Measurements from ENCODE around the gene PYM1.
"Not testable (repeated sequence)": the region's sequence is repeated elsewhere in the genome, so short reads cannot be mapped to it uniquely, and the experiment has no call there.

The PYM1 gene

DNA sequence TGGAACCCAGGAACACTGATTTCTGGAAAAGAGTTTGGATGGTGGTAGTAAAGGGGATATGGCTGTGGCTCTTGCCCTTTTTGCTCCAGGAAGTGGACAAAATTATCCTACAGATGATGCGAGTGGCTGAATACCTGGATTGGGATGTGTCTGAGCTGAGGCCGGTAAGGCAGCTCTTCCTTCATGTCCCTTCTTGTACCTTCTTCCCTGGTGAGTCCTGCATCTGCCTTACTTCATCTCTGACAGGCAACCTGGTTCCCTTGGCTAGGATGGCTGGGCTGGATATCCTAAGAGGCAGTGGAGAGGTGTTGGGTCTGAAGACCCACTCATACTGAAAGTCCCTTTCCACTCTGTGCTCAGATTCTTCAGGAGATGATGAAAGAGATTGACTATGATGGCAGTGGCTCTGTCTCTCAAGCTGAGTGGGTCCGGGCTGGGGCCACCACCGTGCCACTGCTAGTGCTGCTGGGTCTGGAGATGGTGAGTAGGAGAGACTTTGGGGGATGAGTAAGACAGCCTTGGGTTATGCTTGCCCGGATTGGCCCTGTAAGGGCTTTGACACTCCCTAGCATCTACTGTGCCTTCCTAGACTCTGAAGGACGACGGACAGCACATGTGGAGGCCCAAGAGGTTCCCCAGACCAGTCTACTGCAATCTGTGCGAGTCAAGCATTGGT lies 11.3 kb upstream of the PYM1 start:
- DNase-seq, result no peak

DNA sequence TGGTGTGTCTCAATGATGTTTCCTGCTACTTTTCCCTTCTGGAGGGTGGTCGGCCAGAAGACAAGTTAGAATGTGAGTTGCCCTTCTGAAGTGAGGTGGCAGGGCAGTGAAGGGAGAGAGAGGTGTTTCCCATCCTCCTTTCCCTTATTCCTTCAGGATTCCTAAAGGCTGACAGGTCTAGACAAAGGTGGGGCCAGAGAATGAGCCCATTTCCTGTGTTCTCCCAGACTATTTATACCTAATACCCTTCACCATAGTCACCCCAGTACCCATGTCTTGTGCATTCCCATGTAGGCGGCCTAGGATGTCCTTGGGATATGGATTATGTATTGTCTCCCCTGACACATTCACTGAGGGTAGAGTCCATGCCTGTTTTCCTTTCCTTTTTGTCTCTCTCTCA lies 10.3 kb upstream of the PYM1 start:
- no peak for DNase-seq

DNA sequence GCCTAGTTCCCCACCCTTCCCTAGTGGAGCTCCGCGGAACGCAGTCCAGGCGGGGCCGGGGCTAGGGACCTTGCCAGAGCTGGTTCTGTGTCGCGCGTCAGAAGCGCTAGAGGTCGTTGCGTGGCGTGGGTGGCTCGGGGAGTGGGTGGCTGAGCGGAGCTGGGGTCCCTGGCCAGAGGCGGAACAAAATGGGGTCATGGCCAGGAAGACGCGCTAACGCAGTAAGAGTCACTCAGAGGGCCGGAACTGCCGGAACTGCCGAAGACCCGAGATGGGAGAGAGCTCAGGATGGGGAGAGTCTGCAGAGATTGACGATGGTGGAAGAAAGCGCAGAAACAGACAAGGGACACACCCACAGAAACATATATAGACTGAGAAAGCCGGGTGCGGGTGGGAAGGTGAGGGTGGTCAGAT lies 8.1 kb upstream of the PYM1 start:
- no peak for DNase-seq

DNA sequence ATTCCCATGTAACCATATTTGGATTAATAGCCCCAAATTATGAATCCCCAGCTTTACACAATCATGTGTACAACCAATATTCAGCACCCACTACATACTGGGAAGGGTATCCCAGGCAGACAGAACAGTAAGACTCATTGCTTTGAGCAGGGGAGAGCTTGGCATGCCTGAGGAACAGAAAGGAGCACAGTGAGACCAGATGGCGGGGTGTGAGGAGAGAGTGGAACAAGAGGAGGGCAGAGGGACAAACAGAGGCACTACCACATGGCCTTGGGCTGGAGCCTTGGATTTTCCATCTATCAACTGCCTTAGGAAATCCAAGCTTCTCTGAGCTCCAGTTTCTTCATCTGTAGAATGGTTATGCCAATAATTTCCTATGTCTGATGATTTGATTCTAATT lies 7.1 kb upstream of the PYM1 start:
- DNase-seq, result no peak

DNA sequence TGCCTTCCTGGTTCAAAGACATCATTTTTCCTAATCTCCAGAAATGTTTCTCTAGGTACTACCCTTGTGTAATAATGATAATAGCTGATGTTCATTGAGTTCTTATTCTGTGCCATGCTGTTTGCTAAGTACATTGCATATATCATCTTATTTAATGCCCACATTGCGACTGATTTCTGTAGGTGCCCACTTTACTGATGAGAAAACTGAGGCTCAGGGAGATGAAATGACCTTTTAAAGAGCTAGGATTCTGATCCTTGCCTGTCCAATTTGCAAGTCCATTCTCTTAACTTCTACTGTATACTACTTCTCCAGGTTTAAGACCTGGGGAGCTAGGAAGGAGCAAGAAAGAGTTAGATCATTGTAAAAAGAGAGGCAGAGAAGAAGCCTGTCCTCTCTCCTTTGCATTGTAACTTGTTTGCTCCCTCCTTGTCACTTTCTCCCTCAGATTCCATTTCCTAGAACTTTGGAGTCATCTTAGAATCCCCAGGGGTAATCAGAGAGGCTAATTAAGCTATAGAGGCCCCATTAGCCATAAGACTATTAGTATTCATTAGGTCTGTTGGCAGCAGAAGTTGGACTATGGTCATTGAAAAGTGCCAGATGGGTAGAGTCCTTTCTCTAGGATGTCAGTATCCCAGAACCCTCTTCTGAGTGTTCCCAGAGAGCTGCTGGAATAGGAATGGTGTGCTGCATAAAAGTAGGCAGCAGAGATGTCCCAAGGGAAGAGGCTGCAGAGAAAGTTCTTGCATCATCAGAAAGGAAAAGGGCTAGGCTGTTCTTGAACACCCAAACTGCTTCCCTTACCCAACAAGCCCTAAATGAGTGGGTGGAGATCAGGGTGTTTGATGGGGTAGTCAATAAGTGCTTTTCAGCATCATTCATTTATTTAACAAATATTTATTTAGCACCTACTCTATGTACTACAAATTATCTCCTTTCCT lies 6.4 kb upstream of the PYM1 start:
- DNase-seq, result no peak

DNA sequence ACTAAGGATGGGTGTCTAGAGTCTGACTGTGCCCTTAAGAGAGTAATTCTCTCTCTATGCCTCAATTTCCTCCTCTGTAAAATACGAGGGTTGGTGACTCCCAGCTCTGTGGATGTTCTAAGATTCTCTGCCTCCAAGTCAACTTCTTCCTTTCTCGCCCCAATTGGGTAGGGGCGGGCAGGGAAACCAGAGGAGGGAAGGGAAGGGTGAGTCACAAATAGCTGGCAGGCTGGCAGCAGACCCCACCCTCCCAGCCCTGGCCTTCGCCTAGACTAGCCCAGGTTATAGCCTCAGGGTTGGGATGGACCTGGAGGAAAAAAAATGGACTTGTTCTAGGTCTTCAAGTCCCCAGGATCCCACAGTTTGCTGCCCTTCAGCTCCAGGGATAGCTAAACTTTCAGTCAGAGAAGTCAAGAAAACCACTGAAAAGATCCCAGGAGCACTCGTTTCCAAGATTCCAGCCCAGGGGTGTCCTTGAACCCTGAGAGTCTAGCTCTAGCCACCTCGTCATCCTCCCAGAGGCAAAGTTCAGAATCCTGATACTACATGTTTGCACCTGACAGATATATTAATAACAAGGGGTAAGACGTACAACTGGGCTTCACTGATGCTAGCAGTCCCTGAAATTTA lies 5.6 kb upstream of the PYM1 start:
- DNase-seq, result no peak

DNA sequence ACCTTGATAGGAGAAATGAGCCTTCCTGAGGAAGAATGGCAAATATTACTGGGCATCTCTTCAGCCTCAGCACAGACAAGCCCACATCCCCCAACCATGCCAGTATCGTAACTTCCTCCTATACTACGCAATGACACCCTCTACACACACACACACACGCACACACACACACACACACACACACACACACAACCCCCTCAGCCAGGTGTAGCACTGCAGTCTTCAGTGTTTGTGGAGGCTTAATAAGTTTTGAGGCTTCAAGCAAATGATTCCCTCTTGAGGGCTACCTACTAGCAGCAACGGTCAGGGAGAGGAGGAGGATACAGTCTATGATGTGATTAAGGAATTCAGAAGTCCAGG lies 4.8 kb upstream of the PYM1 start:
- peak; percentile 55 for DNase-seq

DNA sequence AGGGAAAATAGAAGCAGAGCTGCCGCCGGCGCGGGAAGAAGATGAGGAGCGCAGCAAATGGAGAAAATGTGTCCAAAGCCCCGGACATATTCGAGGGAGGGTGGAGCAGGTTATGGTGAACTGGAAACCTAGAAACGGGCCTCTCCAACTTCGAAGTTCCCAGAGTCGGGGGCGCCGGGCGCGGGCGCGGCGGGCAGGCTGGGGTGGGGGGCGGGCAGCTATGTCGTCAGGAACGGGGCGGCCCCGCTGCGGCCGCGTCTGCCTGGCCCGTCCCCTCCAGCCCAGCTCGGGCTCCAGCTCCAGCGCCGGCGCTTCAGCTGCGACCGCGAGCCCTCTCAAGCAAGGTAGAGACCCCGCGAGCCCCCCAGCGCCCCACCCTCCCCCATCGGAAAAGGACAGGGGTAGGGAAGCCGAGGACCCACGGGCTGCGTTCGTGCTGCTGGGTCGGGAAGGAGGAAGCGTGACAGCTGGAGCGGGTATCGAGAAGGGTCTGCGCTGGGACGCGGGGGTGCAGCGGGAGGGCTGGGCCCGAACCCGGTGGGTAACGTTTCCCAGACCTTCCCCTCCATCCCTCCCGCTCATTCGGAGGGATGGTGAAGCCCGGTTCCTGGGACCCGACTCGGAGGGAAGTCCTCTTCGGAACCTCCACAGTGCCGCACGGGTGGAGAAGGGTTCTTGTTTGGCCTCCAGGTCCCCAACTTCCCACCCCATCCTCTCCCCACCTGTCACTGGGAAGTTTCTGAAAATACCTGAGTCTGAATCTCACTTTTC lies 4.3 kb upstream of the PYM1 start:
- DNase-seq, result peak; percentile 54

DNA sequence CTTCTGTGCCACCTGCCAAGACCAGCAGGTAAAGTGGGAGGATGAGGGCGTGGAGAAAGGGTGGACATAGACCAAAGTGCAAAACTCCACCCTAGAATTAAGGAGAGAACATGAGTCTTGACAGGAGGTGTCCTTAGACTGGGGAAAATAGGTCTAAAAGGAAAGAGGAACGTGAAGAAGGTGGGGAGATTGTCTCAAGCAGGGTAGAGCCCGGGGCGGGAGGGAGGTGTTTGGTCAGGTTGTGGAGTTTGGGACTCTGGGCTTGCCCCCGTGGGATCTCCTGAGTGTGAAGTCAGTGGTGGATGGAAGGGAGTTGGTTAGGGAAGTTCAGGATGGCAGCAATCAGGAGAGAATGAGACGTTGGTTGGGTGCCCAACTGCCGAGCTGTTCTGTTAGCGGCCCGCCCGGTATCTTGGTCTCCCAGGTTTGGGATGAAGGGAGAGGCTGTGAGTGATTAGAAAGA lies 3.7 kb upstream of the PYM1 start:
- DNase-seq, result no peak

DNA sequence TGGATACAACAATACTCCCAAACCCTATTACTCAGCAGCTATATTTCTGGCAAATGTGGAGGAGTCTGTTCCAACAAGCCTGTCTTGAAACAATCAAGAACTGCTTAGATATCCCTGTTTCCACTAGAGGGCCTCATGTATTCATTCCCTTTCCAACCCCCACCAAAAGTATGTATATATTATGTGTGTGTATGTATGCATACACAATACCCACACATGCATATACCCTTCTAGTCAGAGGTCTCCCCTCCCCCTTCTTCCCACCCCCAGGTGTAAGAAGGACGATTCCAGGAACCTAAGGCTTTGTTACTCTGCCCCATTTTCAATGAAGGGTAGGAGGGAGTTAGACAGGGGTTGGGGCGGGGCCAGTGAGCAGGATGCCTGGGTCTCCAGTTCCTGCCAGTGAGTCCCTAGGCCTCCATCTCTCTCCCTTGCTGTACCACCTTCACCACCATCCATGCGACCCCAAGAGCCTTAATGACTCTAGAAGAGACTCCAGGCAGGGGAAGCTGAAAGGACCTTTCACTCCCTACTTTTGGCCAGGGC lies 3.1 kb upstream of the PYM1 start, which contains the start of gene DGKA:
DGKA (plus strand) TSS at position 392 of the 546 bp plus-strand sequence. CDS start 5,342 bp downstream, outside the sequence.
- peak; percentile 80 for DNase-seq

DNA sequence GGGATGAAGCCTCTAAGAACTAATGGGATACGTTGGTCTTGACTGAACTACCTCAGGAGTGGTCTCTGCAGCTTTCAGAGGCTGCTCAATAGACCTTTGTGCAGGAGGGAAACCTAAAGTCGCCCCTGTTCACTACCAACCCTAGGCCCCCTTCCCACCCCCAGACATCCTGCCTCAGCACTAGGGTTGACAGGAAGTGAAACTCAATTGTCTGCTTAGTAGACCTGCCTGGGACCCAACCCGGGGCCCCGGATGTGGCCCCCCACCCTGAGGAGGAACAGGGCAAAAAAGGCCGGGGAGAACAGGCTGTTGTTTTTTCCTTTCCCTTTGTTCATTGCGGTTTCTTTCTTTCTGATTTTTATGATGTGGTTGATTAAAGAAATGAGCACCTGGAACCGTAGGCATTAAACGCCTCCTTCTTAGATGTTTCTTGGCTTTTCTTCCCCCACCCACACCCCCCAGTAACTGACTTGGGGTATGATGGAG lies 1.7 kb upstream of the PYM1 start:
- DNase-seq, result no peak

DNA sequence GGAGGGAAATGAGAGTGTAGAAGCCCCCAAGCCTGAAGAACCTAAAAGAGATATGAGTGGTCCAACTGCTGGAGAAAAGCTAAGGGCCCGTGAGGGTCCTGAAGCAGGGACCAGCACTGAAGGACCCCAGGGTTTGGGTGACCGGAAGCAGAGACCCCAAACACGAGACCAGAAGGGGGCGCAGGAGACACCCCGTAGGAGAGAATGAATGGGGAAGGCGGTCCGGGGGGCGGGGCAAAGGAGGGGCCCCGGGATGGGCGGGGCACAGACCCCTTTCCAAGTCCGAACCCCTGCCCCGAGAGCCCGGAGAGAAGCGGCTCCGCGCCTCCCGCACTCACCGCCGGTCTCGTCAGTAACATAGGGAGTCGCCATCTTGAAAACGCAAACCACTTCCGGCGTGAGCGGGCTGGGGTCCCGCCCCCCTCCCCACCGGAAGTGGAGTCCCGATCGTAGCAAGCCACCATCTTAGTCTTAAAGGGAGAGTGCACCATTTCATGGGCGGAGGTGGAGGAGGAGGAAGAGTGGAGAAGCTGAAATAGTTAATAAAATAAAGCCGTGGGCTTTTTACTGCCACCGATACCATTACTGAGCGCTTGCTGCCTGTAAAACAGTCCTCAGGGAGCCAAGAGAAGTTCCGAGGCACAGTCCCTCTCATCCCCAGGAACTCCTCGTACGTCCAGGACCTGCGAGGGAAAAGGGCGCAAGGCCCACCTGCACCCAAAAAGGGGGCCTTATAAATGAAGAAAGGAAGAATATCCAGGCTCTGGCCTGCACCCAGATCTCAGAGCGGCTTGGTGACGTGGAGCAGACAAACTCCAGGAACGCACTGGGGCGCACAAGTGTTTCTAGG lies 731 bp downstream of the PYM1 start:
- DNase-seq, result peak; percentile 95

DNA sequence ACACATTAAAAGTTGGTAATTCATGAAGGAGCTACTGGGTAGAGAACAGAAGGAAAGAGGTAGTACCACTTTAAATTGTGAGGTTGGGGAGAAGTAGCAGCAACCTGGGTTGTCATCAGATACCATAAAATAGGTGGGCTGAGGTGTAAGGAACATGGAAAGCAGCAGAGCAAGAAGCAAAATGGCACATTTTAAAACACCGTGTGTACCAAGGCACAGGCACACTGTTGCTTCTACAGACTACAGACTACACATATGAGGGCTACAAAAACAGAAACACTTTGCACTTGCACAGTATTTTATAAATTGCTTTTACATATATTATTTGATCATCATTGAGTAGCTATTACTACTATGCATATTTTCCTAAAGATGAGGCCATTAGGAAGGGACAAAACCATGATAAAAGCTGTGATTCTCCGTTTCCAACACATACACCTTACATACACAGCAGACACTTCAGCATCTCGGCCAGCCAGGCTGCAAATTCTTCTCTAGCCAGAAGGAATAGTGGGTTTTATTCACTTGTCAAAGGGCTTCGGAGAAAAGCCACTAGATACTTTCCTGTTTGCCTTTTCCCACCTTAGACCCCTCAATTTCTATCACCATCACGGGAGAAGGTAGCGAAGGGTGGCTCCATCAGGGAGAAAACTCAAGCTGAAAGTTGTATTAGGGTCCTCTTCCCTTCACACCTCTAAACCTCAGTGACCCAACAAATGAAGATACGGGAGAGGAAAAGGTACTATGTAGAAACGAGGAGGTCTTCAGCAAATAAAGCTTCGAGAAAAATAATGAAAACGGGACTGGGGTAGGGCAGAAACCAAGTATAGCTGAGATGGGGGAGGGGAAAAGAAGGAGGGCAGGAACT lies 1.6 kb downstream of the PYM1 start:
- peak; percentile 71 for DNase-seq

DNA sequence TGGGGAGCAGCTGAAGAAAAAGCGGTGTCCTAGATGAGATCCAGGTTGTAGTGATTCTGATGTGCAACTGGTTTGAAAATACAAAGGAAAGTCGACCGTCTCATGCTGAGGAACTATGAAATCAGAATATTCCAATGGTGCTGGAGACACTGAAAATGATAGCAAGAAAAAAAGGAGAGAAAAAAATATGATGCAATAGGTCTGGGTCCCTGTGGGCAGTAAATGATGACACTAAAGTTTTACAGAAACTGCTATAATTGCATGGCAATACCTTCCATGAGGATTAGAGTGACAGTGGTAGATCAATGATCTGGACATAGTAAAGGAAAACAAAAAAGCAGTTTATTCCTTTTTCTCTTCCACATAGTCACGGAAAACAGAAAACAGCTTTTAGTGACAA lies 2.3 kb downstream of the PYM1 start:
- DNase-seq, result no peak

DNA sequence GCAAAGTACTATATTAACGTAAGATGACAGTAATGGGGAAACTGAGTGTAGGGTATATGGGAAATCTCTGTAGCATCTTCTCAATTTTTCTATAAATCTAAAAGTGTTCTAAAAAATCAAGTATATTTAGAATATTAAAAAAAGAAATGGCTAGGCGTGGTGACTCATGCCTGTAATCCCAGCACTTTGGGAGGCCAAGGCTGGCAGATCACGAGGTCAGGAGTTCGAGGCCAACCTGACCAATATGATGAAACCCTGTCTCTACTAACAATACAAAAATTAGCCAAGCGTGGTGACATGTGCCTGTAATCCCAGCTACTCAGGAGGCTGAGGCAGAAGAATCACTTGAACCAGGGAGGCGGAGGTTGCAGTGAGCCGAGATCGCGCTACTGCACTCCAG lies 4.0 kb downstream of the PYM1 start:
- DNase-seq, result not testable (repeated sequence)

DNA sequence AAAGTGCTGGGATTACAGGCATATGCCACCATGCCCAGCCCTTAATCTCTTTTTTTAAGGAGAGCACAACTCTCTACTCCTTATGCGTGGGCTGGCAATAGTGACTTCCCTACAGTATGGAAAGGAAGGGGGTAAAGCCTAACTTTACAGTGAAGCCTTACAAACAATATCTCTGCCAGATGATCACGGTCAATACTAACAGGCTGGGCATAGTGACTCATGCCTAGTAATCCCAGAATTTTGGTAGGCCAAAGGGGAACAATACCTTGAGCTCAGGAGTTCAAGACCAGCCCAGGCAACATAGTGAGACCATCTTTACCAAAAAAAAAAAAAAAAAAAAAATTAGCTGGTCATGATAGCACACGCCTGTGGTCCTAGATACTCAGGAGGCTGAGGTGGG lies 5.6 kb downstream of the PYM1 start:
- DNase-seq, result no peak

DNA sequence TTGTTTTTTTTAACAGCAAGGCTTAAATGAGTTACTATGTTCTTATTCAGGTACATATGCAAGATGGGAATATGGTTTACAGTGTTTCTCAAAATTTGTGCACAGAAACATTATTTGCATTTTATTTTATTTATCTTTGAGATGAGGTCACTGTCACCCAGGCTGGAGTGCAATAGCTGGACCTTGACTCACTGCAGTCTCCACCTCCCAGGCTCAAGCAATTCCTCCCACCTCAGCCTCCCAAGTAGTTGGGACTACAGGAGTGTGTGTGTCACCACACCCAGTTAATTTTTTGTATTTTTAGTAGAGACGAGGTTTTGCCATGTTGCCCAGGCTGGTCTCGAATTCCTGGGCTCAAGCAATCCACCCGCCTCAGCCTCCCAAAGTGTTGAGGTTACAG lies 8.7 kb downstream of the PYM1 start:
- peak; percentile 17 for DNase-seq

DNA sequence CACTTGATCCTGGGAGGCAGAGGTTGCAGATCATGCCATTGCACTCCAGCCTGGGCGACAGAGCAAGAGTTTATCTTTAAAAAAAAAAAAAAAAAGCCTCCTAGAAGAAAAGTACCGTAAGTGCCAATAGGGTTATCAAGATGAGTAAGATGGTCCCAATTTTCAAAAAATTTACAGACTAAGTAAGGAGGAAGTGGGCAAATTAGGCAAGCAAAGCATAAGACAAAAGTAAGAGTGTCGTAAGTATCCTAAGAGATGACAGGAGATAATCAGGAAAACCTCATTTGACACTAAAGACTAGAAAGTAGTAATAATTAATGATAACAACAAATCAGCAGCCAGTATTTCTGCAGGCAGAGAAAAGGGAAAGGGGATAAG lies 12.2 kb downstream of the PYM1 start:
- no peak for DNase-seq

DNA sequence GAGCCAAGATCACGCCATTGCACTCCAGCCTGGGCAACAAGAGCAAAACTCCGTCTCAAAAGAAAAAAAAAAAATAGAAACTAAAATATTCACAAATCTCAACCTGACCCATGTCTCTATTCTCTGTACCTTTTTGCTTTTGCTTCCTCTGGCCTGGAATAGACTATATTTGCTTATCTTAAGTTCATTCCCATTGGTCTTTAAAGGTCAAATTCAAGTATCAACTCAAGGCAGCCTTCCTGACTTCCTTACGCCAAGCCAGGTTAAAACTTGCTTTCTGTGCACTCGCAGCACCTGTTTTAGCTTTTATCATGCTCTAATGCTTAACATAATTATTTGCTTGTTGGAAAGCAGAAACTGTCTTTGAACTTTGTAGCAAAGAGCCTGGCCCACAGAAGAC lies 14.8 kb downstream of the PYM1 start:
- DNase-seq, result no peak

DNA sequence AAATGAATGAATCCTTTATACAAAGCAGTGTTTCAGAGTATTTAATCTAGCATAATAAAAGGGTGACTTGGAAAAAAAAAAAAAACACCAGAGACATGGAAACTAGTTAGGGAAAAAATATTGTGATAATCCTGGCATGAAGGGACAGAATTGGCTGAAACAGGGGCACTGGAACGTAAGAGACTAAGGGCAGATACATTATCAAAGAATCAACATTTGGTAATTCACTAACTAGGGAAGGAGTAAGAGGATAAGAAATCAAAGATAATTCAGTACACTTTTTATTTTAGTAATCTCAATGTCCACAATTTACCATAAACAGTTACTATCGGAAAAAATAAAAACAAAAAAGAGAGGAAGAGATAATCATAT lies 18.2 kb downstream of the PYM1 start:
- no peak for DNase-seq
